NCI-H128 (cell line): ENCODE data around the gene EGFLAM.

ENCODE experiments used
- DNase-seq: peaks from one replicate; lab custom pipeline; 2025; ENCODE audit not compliant: unreplicated experiment; lab: John Stamatoyannopoulos, UW

Gene EGFLAM

DNA sequence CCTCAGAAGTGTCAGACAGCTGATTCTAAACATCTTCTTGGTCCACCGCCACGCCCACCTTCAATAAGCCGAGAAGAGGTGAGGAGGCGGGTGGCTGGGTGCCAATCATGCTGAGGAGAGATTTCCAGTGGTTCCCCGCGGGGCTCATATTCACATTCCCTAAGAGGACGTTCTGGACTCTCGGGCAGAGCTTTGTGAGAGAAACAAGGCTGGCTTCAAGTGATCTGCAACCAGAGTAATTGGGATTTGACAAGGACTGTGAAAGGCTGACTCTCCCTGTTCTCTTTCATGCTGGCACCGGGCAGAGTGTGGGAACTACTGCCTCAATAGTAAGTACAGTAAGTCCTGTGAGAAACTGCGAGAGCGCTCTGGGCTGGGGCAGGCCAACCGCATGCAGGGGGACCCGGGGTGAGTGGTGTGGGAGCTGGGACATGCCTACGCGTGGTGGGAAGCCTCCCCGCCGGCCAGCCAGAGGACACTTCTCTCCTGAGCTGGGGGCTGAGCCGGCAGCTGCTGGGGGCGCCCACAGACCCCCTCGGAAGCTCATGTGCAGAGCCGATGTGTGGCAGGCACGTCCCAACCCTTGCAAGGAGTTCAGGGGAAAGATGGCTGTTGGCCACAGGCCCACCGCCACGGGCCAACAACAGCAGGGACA lies 187.1 kb downstream of the EGFLAM start:
- no peak for DNase-seq

DNA sequence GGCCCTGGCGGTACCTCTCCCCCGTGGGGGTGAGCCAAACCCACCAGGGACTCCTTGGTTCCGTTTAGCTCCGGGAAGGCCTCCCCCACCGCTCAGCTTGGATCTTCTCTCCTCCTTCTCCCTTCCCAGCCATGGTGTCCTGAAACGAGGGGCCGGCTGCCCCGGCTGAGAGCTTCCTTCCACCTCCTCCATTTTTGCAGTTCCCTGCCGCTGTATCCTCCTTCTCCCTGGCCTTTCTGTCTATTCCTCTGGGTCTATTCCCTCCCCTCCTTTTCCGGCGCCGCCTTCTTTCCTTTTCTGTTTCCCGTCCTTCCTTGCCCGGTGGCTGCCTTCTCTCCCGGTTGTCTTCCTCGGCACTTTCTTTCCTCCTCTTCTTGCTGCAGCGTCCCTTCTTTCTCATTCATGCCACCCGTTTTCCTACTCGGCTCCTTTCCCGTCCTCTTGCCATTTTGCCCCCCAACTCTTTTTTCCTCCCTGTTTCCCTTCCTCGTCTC lies 187.7 kb downstream of the EGFLAM start:
- DNase-seq: no peak

DNA sequence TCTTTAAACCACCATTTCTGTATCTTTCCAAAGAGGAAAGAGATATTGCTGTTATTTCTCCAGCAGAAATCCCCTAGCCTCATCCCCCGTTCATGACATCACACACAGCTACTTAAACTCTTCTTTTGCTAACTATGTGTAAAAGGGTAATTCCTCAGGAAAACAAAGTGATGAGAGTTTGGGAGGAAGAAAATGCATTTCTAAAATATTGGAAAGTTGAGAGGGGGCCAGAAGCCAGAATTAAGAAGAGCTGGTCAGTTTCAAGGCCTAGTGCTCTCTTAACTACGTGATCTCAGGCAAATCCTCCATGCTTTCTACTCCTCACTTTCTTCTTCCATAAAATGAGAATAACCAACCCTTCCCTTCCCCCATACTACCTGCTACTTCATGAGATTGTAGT lies 188.7 kb downstream of the EGFLAM start:
- DNase-seq: no peak

DNA sequence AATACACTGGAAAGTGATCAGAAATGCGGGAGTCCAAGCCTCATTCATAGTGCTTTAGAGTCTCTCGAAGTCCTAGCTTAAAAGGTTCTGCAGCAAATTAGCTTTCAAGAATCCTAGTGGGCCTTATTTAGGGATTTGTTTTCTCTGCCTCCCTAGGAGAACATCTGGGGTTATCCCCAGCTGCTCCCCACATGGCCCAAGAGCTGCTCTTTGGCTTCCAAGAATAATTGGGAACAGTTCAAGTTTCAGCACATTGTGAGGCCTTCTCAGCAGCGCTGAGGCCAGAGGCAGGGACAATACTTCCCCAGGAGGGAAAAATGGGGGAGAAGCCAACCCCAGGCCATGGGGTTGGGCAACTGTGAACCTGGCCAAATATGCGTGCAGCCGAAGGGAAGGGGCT lies 189.4 kb downstream of the EGFLAM start:
- DNase-seq: no peak

DNA sequence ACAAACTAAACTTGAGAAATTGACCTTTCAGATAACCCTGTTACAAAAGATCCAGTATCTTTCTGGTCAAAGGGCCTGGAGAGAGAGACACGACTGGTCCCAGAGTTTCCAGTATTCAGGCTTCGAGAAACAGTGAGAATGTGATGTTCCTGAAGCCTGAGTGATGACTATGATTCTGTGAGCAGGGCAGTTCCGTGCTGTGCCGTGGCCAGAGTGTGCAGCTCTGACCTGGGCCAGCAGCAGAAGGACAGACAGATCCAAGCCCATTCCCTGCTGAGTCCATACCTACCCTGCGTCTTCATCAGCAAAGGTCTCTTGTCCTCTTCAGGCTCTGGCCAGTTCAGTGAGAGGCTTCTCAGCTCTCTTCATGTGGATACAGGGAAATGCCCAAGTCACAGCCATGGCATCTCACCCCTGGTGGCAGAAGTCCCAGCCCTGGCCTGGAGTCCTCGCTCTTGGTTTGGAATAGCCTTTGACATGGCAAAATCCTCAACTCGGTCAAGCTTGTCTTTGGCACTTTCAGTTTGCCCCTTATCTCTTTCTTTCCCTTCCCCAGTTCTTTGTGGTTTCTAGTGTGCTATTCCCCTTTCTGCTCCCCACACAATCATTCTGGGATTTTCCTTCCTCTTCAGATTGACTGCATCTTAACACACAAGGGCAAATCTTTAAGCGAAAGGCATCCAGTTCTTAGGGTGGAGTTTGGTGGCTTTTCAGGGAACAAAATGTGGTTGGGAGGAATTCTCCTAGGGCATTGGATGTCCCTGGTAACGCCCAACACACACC lies 190.4 kb downstream of the EGFLAM start:
- no peak for DNase-seq

DNA sequence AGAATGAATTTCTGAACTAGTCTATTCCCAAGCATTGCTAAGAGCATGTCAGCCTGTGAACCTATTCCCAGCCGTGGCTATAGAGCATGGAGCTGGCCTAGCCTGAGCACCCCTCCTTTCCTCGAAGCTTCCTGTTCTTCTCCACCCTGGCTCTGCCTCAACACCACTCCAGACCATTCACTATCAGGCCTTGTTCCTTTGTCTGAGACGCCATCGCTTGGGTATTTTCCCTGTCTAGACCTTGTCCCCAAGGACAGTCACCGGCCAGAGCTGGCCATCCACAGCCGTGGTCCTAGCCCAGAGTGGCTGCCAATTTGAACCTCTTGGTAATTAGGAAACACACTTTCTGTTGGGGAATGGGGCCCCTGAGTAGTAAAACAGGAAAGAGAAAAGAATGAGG lies 192.3 kb downstream of the EGFLAM start:
- DNase-seq: no peak

DNA sequence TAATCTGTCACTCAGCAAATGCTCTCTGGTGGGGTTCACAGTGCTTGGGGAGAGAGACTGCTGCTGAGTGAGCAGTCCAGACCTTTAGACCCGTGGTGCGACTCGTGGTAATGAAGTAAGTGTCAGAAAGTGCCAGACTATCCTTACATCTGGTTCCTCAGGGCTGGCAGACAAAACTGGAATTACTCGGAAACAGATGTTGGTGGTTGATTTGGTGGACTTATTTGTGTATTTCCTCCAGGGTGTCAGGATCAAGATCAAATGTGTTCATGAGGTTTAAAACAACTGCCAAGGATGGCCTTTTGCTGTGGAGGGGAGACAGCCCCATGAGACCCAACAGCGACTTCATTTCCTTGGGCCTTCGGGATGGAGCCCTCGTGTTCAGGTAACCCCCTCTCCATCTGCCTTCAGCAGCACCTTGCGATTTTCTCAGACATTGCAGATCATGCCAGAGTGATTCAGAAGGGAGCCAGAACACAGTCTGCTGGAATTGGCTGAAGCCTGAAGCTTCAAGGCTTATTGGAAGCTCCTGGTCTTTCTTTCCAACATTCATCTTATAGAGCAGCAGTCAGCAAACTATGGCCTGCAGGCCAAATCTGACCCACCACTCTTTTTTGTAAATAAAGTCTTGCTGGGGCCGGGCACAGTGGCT lies 192.8 kb downstream of the EGFLAM start:
- no peak for DNase-seq

DNA sequence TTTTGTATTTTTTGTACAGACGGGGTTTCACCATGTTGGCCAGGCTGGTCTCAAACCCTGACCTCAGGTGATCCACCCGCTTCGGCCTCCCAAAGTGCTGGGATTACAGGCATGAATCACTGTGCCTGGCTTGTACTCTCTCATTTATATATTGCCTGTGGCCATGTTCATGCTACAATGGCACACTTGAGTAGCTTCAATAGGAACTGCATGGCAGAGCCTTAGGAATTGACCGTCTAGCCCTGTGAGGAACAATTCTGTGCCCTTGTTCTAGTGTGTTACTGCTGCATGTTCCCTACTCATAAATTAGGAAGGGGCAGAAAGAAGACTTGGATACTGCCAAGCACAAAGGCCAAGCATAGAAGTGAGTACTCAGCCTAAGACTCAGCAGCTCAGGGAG lies 193.8 kb downstream of the EGFLAM start:
- DNase-seq: no peak

DNA sequence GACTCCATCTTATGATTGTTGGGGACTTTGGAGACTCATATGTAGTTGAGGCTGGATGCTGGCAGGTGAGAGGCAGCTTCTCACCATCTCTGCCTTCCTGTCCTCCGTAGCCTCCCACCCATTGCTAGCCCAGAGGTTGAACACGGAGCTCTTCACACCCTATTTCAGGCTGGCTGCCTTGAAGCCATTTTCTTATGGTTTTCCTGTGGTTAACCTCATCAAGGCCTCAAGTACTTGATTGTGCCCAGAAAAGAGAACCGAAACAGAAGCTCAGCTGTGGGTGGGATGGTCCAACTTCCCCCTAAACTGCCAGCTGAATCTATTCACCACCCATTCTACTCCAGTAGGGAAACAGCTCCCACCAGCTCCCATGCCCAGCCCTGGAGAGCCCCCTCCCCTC lies 195.1 kb downstream of the EGFLAM start:
- DNase-seq: no peak

DNA sequence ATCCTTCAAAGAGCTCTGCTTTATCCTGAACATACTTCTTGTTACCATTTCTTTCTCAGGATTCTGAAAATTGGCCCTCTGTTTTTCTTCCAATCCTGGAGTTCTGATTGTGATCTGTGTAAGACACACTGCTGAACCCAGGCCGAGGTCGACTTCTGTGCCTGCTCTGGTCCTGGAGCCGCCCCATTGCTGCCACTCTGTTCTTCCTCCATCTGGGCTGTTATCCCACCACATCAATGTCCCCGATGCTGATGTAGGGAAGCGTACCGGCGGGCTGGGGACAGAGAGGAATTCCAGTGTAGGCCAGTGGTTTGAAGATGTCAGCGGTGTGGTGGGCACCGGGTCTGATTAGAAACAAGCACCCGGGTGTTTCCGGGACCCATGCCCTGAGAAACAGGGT lies 195.6 kb downstream of the EGFLAM start:
- DNase-seq: no peak

DNA sequence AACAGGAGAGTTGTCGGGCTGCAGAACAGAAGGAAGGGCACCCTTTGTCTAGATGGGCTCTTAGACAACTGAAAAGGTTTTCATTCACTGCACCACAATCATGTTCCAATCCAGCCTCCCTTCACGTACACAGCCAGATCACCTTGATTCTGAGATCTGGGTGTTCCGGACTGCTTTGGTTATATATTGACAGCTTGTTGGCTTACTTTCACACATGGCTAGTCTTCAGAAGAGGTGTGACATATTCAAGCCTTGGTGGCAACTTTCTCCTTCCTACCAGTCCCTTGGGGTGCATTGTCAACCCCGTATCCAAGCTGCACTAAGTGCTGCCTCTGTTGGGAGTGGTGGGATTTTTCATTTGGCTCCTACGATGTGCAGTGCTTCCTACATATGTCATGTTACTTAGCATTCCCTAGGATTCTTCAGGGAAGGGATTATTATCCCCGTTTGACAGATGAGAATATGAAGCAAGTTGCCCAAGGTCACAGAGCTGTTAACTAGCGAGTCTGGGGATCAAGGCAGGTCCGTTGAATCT lies 197.5 kb downstream of the EGFLAM start:
- DNase-seq: no peak

DNA sequence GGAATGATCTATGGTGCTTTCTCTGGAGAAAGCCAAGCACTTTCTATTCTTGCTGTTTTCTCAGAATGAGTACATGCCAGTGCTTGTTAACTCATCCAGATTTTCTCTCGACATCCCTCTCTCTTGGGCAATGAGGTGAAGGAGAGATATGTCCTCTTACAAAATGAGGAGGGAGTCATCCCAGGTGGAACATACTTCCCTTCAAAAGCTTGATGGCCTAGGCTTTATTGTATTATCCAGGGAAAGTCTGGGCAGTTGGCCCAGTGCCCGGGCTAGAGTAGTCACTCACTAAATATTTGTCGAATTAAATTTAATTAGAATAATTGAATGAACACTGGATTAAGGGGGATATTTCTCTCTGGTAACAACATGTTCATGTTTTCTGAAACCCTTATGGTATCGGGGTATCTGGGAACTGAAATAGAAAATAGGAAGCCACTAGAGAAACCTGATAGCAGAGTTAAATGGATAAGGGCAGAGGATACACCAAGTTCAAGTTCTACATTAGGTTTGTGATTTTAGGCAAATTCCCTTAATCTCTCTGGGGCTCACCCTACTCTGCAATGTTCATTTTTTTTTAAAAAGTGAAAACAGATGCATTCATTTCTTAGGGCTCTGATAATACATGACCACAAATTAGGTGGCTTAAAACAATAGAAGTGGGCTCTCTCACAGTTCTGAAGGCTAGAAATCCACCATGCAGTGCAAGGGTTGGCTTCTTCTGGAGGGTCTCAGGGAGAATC lies 198.5 kb downstream of the EGFLAM start:
- no peak for DNase-seq

DNA sequence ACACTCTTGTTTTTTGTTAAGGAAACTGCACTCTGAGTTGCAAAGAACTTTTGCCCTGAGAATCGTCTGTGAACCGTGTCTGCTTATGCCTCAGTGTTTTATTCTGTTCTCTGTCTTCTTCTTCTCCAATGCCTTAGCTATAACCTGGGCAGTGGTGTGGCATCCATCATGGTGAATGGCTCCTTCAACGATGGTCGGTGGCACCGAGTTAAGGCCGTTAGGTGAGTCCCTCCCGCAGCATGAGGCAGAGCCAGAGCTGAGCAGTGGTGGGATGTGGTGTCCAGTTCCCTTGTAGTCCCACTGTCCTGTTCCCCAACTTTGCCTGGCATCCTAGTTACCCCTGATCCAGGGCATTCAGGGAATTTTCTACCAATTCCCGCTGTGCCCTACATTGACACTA lies 199.8 kb downstream of the EGFLAM start:
- no peak for DNase-seq

DNA sequence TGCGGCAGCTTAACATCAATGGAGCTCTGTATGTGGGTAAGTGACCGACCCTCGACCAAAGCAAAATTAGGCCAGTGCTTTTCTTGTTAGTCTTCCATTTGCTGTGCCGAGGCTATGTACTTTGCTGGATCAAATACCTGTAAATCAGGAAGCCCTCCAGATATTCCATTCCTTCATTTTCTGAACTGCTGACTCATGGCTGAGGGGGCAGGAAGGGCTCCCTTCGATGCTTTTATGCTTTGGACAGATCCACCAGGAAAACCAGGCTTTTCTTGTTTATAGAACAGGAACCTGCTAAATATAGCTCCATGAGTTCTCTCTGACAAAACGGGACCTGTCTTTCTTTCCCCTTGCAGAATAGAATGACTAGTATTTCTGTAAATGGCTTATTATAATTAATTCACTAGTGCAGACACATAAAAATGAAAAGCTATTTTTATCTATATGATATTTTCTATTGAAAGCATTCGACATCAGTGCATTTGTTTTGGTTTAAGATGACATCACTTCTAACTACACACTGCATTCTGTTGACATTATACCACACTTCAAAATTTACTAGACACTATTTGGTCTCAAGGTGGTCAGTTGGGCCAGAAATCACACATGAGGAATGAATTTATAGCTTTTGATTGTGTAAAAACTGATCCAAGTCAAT lies 204.7 kb downstream of the EGFLAM start:
- no peak for DNase-seq

DNA sequence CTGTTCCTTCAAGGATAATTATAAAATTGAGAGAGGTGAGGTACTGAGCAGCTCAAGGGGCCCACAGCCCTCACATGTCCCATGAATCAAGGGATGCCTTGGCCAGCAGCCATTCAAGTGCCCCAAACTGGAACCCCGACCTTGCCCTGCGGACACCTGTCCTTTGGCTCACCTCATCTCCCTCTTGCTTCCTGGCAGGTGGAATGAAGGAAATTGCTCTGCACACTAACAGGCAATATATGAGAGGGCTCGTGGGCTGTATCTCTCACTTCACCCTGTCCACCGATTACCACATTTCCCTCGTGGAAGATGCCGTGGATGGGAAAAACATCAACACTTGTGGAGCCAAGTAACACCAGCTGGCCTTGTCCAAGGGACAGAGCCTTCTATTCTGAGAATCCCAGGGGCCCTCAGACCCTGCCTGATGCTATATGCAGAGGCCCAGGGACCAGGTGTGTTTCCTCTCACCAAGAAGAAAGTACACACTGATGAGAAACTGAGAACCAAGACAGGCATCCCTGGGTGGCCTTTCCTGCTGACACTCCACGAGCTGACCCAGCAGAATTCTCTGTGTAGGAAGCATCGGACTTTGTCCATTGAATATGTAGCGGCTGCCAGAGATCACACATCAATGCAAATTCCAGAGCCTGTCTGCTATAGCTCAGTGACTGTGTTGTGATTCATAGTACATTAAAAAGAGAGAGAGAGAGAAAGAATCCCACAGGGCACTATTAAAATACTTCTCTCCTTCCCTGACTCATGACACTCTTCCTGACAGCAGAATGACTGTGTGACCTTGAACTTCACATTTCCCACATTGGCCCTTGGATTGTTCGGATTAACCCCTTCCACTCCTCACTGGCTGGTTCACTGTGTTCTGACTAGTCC lies 205.5 kb downstream of the EGFLAM start:
- no peak for DNase-seq

DNA sequence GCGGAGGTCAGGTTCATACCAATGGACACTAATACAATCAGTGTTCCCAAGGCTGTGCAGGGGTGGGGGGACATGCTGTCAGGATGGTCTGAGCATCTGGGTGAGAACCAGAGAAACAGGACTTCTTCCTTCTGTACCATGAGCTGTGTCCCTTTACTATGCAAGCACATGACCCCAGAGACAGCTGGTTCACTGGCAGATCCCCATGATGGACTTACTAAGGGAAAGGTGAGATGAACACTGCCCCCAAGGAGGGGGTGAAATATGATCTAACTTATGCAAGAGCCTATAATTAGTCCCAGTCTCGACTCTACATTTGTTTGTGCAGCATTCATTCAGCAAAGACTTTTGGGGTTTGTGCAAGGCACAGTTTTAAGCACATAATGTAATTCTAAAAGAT lies 206.7 kb downstream of the EGFLAM start:
- DNase-seq: no peak

DNA sequence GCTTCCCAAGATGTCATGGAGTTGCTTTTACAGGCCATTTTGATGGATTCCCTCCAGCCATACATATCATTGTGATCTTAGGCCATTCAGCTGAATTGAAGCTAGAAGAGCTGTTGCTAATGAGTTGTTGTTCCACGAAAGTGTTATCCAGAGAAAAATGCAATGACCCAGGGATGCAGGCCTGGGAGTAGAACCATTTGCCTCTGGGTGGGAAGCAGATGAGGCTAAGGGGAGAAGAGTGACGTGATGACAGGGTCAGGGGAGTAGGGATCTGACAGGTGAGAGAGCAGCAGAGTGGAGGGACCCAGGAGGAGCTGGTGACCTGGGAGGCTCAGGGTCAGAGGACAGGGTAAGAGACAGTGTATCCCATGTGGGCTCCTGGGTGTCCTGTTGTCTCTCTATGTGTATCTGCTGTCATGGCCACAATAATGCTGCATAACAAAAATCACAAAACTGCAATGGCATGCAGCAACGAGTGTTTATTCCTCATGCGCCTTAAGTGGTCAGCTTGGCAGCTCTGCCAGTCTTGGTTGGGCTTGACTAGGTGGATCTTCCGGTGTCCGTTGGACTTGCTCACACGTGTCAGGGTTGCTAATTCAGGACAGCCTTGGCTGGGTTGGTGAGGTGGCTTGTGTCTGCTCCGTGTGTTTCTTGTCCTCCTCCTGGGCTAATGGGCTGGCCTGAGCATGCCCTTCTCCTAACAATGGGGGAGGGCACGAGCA lies 207.5 kb downstream of the EGFLAM start:
- no peak for DNase-seq

DNA sequence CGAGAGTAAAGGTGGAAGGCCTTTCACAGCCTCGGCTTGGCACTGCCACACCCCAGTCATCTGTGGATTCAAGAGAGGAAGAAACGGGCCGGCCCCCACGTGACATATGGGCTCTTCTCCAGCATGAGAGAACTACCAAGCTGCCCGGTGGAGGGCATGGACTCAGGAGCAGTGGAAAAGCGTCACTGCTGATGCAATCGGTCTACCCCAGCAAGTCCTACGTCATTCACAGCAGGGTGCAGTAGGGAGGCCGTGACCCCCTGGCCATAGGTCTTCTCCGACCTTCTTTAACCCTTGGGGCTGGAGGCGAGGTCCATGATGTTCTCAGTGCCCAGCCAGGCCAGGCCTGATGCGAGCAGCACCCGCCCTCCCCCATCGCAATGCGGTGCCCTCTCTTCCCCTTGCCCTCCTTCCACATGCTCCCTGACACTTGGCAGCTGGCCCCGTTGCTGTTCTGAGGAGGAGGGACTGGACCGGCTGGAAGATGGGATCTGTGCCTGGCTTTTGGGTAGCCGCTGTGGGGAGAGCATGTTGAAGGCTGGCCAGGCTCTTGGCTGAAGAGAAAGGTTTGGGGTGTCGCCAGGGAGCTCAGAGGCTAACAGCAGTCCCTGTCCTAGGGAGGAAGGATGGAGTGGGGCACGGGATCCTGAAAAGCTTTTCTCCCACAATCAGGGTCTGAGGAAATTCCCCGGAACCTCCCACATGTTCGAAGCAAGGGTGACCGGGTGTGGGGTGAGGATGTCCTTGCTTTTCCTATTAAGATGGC lies 208.2 kb downstream of the EGFLAM start:
- no peak for DNase-seq
